GM12872 (cell line): Measurements from ENCODE around the gene RAP1A.

Experiments
- CTCF ChIP-seq: IDR thresholded peaks from 3 replicates; pipeline ENCODE4 v1.5.1; 2011; ENCODE audit warnings: low read depth, mild to moderate bottlenecking, low read length, moderate library complexity; ENCODE audit not compliant: insufficient read depth

The RAP1A gene

GRCh38 chr1:111592389-111593361 lies 26.9 kb upstream of the RAP1A start:
- no peak for TF ChIP-seq CTCF

GRCh38 chr1:111593403-111594305 lies 25.9 kb upstream of the RAP1A start:
- TF ChIP-seq CTCF, result no peak

DNA sequence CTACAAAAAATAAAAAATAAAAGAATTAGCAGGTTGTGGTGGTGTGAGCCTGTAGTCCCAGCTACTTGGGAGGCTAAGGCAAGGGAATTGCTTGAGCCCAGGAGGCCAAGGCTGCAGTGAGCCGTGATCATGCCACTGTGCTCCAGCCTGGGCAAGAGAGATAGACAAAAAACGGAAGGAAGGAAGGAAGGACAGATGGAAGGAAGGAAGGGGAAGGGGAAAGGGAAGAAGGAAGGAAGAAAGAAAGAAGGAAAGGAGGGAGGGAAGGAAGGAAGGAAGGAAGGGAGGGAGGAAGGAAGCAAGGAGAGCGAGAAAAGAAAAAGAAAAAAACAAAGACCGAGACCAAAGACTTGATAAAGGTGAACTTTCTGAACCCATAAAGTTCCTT lies 25.3 kb upstream of the RAP1A start:
- no peak for TF ChIP-seq CTCF

DNA sequence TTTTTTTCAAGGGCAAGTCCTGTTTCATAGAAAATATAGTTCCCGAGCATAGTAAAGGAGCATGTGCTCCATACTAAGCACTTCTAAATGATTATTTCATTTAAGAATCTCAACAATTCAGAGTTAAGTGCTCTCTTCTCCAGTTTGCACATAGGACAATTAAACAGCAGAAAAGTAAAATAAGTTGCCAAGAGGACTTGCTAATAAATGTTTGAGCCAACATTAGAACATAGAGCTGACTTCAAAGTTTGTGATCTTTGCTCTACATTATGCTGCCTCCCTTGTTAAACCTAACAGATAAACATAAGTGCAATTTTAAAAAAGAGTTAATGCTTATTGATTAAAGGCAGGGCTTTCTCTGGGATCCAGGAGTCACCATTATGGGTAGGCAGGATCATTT lies 23.8 kb upstream of the RAP1A start:
- TF ChIP-seq CTCF, result no peak

- no peak for TF ChIP-seq CTCF
Measured at GRCh38 chr1:111596499-111596898, 23.1 kb upstream of the RAP1A start.

DNA sequence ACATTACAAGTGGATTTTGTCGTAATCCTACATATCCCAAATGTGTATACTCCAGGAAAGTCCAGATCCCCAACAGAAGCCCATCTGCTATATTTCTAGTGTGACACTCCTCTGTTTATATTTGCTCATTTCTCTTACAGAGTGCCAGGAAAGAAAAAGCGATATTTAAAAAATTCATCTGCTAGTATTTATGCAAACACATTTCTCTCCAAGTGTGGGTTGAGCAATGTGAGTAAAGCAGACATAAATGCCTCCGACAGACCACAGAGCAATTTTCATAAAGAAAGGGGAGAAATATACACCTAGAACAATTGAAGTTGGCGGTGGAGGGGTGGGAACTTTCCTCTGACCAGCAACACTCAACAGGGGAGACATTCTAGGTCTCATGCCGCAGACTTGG lies 22.2 kb upstream of the RAP1A start:
- TF ChIP-seq CTCF, result no peak

DNA sequence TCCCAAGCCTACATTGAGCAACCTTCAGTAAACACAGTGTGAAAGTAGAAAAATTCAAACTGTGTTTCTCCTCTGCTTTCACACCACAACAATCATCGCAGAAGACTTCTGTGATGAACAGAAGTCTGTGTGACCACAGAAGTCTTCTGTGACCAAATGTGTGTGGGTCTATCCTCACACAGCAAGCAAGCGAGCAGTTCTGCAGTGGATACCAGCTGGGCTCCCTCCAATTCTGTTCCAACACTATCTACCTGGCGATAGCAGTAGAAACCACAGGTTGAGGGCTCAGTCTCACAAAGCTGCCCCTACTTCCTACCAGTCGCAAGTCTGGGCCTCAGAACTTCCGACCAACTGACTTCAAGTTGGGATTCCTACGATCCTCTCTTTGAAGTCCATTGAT lies 21.0 kb upstream of the RAP1A start:
- no peak for TF ChIP-seq CTCF
